Endometrial microvascular endothelial cells (primary cell): ENCODE results near the gene KCNH4. TPM values are rescaled to one million over a fixed set of nuclear protein-coding genes. Genes with fewer than 3 reads are reported as not detected.

Experiments
- in situ Hi-C: cut with HindIII; loops from 2 replicates; pipeline ENCODE4 v1.10.0; 2017; ENCODE audit warnings: low sequenced_read_pairs, low pct_unique_long_range_greater_than_20kb; ENCODE audit errors: inconsistent ontology term
- total RNA-seq: library from RNA; depleted of rRNA; stranded (reverse); fragments of >200 nt; gene quantifications from one replicate; pipeline ENCODE4 v1.2.3, GENCODE V29; 2015; ENCODE audit errors: inconsistent ontology term

Gene KCNH4
- total RNA-seq, 1 donor from 2014 or later: not detected

DNA sequence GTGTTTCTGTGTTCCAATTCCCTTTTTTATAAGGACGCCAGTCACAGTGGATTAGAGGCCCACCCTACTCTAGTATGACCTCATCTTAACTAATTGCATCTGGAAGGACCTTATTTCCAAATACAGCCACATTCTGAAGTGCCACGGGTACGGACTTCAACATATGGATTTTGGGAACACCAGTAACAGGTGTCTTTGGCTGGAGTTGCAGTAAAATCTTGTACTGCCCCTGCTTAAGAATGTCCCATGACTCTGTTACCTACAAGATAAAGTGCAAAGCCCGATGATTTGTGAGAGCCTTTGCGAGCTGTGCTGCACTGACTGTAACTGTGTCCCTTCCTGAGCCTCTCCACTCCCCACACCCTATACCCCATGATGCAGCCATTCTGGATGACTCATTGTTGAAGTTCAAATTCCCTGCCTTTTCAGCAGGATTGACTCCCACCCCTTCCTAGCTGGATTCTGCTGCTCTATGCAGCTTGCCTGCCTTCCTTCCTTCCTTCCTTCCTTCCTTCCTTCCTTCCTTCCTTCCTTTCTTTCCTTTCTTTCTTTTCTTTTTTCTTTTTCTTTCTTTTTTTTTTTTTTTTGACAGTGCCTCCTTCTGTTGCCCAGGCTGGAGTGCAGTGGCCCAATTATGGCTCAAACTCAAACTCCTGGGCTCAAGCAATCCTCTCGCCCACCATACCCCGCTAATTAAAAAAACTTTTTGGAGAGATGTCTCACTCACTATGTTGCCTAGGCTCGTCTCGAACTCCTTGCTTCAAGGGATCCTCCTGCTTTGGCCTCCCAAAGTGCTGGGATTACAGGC, 2.2 kb upstream of the KCNH4 start:
- in situ Hi-C loops: loop anchor here (25.0 kb wide), 1 partner anchor 329 kb away; no protein-coding TSS in a partner anchor

DNA sequence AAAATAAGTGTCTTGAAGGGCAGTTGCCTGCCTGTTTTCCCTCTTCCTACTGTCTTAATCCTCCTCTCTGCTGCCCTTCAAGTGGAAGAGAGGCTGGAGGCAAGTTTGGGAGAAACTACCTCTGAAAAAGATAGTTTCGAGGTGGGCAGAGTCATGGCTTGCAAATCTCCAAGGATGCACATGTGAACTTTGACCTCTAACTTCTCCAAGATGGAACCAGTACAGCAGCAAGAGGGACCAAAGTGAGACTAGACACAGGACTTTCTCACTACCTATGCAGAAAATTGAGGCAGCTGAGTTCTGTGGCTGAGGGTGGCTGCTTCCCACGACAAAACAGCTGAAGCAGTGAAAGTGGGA, 887 bp upstream of the KCNH4 start:
- in situ Hi-C loops: loop anchor here (25.0 kb wide), 1 partner anchor 330 kb away; no protein-coding TSS in a partner anchor

DNA sequence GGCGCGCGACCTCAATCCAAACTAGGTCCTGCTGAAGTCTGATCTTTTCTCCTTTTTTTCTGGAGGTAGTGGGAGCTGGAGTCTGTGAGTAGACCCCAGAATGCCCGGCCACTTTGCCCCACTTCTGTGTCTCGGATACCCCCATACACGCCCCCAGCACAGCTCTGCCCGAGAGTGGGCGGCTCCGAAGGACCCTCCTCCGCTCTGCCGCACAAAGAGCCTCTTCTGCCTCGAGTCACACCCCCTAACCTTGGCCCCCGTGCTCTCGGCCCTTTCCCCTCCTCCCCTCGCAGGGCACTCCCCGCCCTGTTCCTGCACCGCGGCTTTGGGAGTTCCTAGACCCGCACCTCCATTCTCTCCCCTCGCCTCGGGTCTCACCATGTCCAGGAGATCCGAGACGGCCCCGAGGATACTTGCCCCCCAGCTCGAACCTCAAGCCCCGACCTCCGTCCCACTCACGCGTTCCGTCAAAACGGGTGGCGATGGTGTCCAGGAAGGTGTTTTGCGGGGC, 476 bp downstream of the KCNH4 start:
- in situ Hi-C loops: loop anchor here (25.0 kb wide), 1 partner anchor 332 kb away; no protein-coding TSS in a partner anchor

DNA sequence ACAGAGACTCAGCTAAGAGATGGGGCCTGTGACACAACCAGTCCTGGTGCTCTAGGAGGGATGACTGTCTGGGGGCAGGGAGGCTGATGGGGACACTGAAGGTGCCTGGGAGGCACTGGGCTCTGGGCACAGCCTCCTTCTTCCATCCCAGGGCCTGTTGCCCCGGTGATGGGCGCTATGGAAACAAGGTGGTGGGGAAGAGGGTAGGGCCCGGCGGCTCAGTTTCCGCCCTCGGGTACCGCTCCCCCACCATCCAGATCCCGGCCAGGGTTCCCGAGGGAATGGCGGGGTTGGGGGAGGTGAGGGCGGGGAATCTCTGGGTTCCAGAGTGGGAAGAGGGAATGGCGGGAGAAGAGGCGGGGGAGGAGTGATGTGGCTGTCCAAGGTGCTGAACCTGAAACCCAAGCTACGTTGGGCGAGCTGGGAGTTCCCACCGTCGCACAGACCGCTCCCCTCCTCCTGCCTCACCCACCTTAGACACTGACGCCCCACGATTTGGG, 981 bp downstream of the KCNH4 start:
- in situ Hi-C loops: loop anchor here (25.0 kb wide), 1 partner anchor 332 kb away; no protein-coding TSS in a partner anchor

DNA sequence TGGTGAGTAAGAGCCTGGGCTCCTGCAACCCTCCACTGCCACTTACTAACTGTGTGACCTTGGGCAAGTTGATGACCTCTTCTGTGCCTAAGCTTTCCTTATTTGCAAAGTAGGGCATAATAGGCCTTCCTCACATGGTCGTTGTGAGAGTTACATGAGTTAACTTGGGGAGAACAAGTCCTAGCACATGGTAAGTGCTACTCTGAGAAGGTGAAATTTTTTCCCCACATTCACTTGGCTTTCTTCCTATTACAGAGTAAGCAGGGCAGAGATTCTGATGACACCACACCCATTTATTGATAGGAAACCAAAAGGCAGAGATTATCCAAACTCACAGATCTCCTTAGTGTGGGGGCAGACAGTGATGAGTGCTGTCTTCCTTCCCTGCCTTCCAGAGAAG, 1.6 kb downstream of the KCNH4 start:
- in situ Hi-C loops: loop anchor here (25.0 kb wide), 1 partner anchor 333 kb away; no protein-coding TSS in a partner anchor

DNA sequence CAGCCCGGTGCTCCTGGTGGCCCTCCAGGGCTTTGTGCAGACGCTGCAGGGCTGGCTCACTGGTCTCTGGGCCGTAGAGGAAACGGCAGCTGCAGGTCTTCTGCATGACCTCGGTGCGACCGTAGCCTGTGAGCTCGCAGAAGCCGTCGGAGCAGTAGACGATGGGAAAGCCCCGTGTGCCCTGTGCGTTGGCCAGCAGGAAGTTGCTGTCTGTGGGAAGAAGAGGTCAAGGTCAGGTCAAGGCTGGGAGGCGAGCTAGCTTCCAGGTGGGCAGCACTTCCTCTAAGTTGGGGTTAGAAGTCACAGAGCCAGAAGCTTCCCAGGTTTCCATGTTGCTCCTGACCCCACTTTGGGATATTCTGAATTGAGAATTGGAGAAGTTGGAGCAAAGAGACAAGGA, 2.1 kb downstream of the KCNH4 start:
- in situ Hi-C loops: loop anchor here (25.0 kb wide), 1 partner anchor 333 kb away; no protein-coding TSS in a partner anchor

DNA sequence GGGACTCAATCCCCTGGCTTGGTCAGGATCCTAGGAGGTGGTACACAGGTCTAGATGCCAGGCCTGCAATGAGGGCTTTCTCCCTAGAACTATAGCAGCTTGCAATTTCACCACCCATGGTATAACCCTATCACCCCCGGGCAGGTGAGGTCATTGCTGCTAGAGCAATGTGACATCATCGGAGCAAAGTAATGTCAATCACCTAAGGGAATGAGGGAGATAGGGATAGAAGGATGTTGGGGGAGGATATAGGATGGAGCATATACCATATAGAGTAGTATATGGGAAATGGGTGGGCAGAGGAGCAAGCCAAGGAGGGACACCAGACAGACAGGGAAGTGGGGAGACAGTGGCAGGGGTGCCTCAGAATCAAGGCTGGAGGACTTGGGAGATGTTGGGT, 3.3 kb downstream of the KCNH4 start:
- in situ Hi-C loops: loop anchor here (25.0 kb wide), 1 partner anchor 335 kb away; no protein-coding TSS in a partner anchor

DNA sequence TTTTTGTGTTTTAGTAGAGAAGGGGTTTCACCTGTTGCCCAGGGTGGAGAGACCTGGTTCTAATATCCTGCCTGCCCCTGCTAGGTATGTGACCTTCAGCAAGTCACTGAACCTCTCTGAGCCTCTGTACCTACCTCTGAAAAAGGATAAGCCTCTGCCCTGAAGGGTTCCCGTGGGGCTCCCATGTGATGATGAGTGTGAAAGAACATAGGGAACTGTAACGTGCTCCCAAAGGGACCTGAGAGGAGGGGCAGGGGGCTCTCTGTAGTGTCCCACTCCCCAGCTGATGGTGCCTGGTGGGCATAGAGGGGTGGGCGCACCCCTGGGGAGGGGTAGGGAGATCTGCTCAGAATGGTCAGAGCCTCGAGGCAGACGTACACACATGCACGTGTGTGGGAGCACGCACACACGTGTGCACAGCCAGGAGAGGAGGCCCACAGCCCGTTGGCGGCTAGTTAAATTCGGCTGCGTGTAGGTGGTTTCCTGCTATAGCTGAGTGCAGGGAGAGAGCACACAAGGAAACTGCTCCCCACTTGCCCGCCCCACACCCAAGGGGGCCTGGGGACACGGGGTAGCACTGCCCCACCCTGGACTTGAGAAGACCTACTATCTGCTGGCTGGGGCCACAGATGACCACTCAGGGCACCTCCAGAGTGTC, 6.7 kb downstream of the KCNH4 start:
- in situ Hi-C loops: no loop called here

DNA sequence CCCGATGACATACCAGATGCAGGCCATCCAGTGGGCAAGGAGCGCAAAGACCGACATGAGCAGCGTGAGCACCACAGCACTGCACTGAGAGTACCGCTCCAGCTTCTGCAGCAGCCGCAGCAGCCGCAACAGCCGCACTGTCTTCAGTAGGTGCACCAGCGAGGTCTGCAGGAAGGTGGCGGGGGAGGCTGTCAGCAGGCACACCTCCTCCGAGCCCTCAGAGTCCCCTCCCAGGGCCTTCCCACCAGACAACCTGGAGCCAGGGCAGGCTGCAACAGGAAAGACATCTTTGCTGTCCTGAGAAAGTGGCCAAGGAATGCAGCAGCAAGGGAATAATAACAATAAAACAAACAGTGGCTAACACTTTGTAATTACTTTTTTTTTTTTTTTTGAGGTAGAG, 9.1 kb downstream of the KCNH4 start:
- in situ Hi-C loops: no loop called here

DNA sequence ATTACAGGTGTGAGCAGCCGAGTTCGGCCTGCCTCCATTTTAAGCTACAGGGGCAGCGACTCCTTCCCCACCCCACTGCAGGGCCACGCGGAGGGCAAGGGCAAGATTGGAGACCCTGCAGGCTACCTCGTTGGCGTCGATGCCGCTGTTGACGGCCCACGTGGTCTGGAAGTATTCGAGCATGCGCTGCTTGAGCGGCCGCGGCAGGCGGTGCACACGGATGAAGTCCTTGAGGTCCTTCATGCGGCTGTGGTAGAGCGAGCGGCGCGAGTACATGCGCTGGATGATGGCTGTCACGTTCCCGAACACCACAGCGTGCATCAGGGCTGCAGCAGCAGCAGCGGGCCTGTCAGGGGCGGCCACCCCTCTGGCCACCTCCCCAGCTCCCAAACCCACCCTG, 11.6 kb downstream of the KCNH4 start:
- in situ Hi-C loops: no loop called here

DNA sequence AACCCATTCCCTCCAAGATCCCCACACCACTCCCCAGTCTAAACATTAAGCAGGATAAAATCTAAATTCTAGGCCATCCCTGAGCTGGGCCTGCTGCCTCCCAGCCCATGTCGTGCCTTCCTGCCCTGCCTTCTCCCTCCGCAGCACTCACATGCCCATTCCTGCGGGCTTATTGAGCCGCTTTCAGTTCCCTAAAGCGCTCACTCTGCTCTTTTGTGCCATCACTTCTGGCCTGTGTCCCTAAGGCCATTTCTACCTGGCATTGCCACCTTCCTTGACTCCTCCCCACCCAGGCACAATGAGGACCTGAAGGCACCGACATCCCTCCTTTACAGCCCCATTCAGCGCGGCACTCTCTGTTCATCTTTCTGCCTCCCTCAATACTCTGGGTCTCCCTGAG, 13.1 kb downstream of the KCNH4 start:
- in situ Hi-C loops: no loop called here

DNA sequence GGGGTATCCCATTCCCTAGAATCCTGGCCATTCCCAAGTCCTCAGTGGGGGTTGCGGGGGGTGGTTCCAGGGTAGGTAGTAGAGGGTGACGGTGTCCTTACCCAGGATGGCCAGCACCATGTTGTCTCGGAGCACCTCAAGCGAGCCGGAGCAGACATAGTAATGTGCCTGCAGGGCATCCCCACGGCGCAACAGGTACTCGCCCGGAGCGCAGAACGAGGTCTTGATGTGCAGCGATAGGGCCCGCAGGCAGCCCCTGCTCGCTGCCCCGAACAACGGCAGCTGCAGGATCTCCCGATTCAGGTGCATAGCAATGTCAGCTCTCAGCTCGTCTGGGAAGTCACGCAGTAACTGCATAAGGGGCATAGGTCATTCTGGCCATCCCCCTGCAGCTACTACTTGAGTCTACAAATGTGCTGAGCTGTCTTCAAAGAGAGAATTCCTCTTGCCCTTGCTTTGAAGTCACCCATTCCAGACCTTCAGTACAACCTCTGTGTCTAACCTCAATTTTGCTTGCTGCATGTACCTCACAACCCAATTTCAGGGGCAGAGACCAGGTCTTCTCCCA, 14.7 kb downstream of the KCNH4 start:
- in situ Hi-C loops: no loop called here

DNA sequence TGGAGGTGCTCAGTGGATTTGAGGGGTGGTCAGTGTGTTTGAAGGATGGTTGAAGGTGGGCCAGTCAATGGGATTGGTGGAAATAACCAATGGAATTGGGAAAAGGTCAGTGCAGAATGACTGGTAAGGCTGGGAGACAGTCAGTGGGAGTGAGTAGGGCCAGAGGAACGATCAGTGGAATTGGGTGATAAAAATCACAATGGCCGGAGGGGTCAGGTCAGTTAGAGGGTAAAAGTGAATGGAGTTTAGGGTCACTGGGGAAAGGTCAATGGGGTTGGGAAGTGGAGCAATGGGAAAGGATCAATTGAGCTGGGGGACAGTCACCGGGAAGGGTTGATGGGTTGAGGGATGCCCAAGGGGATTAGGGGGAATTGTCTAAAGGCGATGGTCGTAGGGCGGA, 15.2 kb downstream of the KCNH4 start:
- in situ Hi-C loops: no loop called here

DNA sequence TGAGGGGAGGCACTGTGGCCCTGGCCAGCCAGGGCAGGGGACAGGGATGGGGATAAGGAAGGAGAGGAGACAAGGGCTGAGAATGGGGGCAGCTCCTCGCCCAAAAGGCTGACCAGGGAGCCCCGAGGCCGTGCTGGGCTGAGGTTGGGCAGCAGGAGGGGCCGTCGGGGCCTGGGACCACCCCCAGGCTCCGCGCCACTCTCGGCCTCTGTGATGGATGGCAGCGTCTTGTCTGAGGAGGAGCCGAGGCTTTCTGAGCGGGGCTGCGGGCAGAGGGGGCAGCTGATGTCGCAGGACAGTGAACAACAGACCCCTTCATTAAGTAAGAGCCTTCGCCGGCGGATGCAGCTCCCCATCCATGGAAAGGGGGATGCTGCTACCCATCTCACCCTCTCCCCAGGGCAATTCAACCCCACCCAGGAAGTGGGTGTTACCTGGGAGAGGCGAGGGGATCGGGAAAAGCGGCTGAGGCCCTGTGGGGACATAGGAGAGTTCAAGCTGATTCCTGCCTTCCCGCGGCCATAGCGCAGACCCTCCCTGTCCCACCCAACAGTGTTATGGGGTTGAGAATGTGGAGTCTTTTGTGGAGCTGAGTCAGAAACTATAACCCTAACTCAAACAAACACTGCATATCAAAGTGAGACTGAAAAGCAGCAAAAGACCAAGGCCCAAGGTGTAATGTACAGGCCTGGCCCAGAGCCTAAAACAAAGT, 17.1 kb downstream of the KCNH4 start:
- in situ Hi-C loops: no loop called here

DNA sequence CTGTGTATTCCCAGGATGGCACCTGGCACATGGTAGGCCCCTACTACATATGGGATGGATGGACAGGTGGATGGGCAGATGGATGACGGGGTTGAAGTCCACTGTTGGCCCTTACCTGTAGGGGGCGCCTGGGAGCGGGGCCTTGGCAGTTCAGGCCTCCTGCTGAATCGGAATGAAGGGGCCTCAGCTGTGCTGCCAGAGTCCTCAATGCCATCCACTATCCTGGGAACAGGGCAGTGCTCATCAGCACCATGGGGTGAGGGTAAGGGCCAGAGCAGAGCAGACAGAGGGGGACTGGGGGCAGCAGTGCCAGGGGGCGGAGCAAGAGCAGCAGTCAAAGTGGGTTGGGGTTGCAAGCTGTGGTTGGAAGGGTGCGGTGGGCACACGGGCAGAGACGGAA, 17.8 kb downstream of the KCNH4 start:
- in situ Hi-C loops: no loop called here

DNA sequence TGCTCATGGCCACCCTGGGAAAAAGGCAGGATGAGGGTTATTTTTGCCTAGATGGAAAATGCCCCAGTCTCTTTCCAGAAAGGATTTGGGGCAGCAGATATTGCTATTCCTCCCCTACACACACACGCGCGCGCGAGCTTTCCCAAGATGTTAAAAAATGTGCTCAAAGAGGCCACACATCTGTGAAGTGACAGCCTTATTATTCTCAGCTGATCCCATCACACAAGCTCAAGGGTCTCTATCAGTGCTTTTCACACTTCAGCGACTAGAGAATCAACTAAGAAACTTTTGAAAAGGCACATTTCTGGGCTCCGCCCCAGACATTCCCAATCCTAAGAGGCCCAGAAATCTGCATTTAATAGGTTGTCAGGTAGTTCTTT, 20.4 kb downstream of the KCNH4 start:
- in situ Hi-C loops: no loop called here

DNA sequence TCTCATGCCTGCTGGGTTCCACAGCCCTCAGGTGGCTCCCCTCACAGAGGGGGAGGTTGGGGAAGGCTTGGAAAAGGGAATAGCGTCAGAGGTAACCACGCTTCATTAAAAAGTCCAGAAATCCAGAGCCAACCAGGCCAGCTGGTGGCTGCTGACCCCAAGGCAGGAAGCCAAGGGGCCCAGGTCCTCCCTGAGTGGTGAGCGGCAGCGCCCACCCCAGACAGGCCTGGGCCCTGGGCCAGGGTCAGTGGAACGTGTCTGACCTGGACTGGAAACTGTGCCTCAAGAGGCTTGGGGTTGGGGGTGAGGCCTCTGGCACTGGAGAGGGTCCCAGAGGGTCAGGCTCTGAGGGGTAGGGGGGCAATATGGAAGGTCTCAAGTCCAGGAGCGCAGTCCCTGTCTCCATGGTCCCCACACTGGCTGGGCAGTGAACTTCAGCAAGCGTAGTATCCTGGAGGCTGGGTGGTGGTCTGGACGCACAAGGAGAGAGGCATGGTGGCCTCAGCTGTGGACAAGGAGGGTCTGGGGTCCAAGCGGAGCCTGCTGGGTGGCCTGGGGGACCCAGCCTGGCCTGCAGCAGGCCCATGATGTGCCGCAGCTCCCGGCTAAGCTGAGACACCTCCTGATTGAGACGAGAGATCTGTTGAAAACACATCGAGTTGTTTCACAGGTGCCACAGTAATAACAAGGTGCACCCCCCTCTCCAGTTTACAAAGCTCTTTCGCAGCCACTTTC, 21.0 kb downstream of the KCNH4 start:
- in situ Hi-C loops: no loop called here

DNA sequence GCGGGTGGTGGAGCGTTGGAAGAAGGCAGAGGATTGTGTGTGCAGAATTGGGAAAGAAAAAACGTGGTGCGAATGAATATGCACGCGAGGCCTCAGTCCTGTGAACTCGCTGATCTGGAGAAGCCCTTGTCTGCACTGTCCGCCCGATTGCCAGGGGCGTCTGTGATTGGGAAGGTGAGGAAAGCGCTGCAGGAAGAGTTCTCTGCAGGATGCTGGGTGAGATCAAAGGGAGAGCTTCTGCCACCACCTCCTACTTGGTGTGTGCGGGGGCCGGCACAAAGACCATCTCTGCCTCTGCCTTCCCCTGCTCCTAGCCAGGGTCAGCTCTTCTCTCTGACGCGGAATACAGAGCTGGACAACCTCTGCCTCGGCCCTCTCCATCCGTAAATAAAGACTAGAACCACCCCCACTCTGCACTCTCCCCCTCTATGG, 25.3 kb downstream of the KCNH4 start:
- in situ Hi-C loops: no loop called here
